ENCODE data around the gene GRK4. TPM values are rescaled to one million over a fixed set of nuclear protein-coding genes. Genes with fewer than 3 reads are reported as not detected.

GRK4 gene
- total RNA-seq, 1 donor from 2014 or later = 14.9 TPM

DNA sequence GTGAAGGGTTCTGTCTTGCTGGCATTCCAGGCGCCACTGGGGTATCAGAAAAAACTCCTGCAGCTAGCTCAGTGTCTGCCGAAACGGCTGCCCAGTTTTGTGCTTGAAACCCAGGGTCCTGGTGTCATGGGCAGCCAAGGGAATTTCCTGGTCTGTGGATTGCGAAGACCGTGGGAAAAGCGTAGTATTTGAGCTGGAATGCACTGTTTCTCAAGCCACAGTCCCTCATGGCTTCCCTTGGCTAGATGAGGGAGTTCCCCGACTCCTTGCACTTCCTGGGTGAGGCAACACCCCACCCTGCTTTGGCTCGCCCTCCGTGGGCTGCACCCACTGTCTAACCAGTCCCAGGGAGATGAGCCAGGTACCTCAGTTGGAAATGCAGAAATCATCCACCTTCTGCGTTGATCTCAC, 40.2 kb upstream of the GRK4 start:
- no peak for DNase-seq (ENCODE audit: low spot score, unreplicated experiment)
- Mint-ChIP-seq H3K9me3 (ENCODE audit: low read depth) (peaks cover 16% of the 10 kb centered on the region), H3K4me3 (ENCODE audit: low read depth) (no peak overlapping the region), H3K27ac (peak overlapping the region; percentile 21), H3K27me3 (no peaks in the 10 kb centered on the region), H3K36me3 (ENCODE audit: insufficient read depth) (peaks cover 42% of the 10 kb centered on the region), H3K4me1 (ENCODE audit: low read depth) (peaks cover 12% of the 10 kb centered on the region)
- TF ChIP-seq, protein P1, sequence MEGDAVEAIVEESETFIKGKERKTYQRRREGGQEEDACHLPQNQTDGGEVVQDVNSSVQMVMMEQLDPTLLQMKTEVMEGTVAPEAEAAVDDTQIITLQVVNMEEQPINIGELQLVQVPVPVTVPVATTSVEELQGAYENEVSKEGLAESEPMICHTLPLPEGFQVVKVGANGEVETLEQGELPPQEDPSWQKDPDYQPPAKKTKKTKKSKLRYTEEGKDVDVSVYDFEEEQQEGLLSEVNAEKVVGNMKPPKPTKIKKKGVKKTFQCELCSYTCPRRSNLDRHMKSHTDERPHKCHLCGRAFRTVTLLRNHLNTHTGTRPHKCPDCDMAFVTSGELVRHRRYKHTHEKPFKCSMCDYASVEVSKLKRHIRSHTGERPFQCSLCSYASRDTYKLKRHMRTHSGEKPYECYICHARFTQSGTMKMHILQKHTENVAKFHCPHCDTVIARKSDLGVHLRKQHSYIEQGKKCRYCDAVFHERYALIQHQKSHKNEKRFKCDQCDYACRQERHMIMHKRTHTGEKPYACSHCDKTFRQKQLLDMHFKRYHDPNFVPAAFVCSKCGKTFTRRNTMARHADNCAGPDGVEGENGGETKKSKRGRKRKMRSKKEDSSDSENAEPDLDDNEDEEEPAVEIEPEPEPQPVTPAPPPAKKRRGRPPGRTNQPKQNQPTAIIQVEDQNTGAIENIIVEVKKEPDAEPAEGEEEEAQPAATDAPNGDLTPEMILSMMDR (IDR thresholded peaks at IDR 0.05; ENCODE audit: unreplicated experiment) = no peak

DNA sequence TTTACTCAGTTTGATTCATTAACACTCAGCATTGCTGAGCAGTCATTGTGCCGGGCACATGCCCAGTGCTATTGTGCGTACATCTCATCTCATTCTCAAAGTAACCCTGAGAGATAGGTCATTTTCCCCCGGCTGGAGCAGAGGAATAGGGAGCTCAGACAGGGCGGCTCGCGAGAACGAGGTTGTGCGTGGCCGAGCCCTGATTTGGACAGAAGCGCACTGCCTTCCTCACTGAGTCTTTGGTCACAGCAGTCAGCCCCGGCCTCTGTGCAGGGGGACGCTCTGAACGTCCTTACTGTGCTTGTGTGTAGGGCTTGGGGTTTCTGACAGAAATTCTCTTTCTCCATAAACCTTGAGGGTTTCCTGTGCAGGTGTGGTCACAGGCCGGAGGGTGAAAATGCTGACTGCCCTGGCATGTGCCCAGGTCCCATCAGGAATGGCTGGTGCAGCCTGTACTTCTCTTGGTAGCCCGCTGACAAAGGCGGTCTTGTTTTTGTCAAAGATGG, 39.6 kb upstream of the GRK4 start:
- H3K36me3 Mint-ChIP-seq (ENCODE audit: insufficient read depth) = peaks cover 40% of the 10 kb centered on the region

DNA sequence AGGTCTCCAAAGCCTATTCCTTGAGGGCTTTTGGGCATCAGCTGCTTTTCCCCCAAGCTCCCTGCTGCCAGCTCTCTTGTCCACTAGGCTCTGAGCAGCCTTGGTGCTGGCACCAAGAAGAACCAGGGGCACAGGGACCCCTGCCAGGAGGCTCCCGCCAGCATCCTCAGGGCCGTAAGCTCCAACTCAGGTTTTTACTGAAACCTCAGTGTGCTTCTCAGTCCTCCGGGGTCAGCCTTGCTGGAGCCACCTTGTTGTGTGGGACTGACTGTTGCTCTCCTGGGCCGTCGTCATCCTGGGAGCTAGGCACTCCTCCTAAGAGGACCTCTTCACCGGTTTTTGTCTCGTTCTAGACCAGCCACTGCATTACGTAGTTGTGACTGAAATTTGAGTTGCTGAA, 39.1 kb upstream of the GRK4 start:
- Mint-ChIP-seq H3K27ac (no peak overlapping the region), H3K9me3 (ENCODE audit: low read depth) (peaks cover 10% of the 10 kb centered on the region), H3K27me3 (no peaks in the 10 kb centered on the region), H3K36me3 (ENCODE audit: insufficient read depth) (peaks cover 38% of the 10 kb centered on the region), H3K4me3 (ENCODE audit: low read depth) (no peak overlapping the region), H3K4me1 (ENCODE audit: low read depth) (peaks cover 14% of the 10 kb centered on the region)
- TF ChIP-seq, protein P1 (IDR thresholded peaks at IDR 0.05; ENCODE audit: unreplicated experiment) = no peak
- no peak for DNase-seq (ENCODE audit: low spot score, unreplicated experiment)

More for the DNA sequence above, 39.6 kb upstream of the GRK4 start:
- Mint-ChIP-seq H3K9me3 (ENCODE audit: low read depth) (peaks cover 10% of the 10 kb centered on the region), H3K4me3 (ENCODE audit: low read depth) (no peak overlapping the region), H3K4me1 (ENCODE audit: low read depth) (peaks cover 14% of the 10 kb centered on the region), H3K27ac (peak overlapping the region; percentile 21), H3K27me3 (no peaks in the 10 kb centered on the region)
- no peak for DNase-seq (ENCODE audit: low spot score, unreplicated experiment)
- TF ChIP-seq, protein P1 (IDR thresholded peaks at IDR 0.05; ENCODE audit: unreplicated experiment) = no peak

DNA sequence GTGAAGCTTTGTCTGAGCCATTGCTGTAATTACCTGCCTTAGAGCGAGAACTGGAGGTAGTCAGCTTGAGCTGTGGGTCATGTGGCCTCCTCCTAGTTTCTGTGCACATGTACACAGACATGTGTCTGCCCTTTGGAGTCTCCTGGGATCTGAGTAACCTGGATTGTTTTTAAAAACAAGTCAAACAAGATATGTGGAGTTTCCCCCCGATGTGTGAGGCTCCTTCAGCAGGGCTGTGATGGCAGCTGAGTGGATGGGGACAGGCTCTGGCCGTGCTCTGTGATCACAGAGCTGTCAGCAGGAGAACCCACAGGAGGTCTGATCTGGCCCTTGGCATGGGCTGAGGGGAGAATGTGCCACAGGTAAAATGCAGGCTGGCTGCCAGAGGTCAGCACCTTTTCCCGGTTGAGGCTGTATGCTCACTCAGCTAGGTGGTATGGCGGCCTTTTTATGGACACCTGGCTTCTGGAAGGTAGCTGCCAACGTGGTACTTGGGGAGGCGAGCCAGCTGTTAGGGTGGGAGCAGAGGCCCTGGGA, 38.5 kb upstream of the GRK4 start:
- DNase-seq (ENCODE audit: low spot score, unreplicated experiment) = no peak
- Mint-ChIP-seq H3K4me3 (ENCODE audit: low read depth) (no peak overlapping the region), H3K4me1 (ENCODE audit: low read depth) (peaks cover 14% of the 10 kb centered on the region), H3K36me3 (ENCODE audit: insufficient read depth) (peaks cover 32% of the 10 kb centered on the region), H3K27ac (peak overlapping the region; percentile 90), H3K27me3 (no peaks in the 10 kb centered on the region), H3K9me3 (ENCODE audit: low read depth) (peaks cover 4% of the 10 kb centered on the region)
- TF ChIP-seq, protein P1 (IDR thresholded peaks at IDR 0.05; ENCODE audit: unreplicated experiment) = no peak

DNA sequence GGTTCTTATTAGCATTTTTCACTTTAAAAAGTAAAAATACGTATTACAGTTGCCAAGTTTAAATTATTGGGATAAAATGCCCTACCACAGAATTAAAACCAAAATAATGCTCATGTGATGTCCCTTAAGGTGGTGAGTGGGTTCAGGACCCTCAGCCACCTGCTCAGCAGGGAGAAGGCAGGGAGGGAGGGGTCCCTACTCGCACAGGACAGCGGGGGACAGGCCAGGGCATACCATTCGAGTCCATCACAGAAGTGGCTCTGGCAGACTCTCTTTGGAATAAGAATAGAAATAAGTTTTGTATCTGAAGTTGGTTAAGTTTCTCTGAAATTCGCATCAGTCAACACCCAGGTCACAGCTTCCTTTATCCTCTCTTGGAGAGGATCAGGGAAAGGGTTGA, 37.9 kb upstream of the GRK4 start:
- Mint-ChIP-seq H3K36me3 (ENCODE audit: insufficient read depth) (peaks cover 26% of the 10 kb centered on the region), H3K27me3 (no peaks in the 10 kb centered on the region), H3K27ac (no peak overlapping the region), H3K4me3 (ENCODE audit: low read depth) (no peak overlapping the region), H3K9me3 (ENCODE audit: low read depth) (no peaks in the 10 kb centered on the region), H3K4me1 (ENCODE audit: low read depth) (peaks cover 14% of the 10 kb centered on the region)
- no peak for DNase-seq (ENCODE audit: low spot score, unreplicated experiment)
- TF ChIP-seq, protein P1 (IDR thresholded peaks at IDR 0.05; ENCODE audit: unreplicated experiment) = no peak

Data from progenitor cell of endocrine pancreas (in vitro differentiated cells).